Hepatocyte (in vitro differentiated cells): Measurements from ENCODE around the gene FBXO11. TPM values are rescaled to one million over a fixed set of nuclear protein-coding genes. Genes with fewer than 3 reads are reported as not detected.

ENCODE experiments used
- DNase-seq: peaks from one replicate; pipeline ENCODE4 v3.0.0-alpha.2; 2016; ENCODE audit warnings: low spot score
- H2AFZ ChIP-seq: fragments of 200-600 bp; sonication (generic); 2 replicates; pipeline ENCODE4 v1.6.0; 2016; ENCODE audit warnings: antibody characterized with exemption, mild to moderate bottlenecking
- H3K27ac ChIP-seq: fragments of 200-600 bp; sonication (generic); 2 replicates; pipeline ENCODE4 v1.5.1; 2016; ENCODE audit warnings: mild to moderate bottlenecking
- H3K27me3 ChIP-seq: fragments of 200-600 bp; sonication (generic); 2 replicates; pipeline ENCODE4 v1.6.1; 2016
- H3K36me3 ChIP-seq: fragments of 200-600 bp; sonication (generic); replicated peaks from 2 replicates; pipeline ENCODE4 v1.5.1; 2016; ENCODE audit warnings: low read depth; ENCODE audit not compliant: insufficient read depth
- H3K4me1 ChIP-seq: fragments of 200-600 bp; sonication (generic); 2 replicates; pipeline ENCODE4 v1.5.1; 2016; ENCODE audit warnings: mild to moderate bottlenecking, moderate library complexity; ENCODE audit not compliant: insufficient read depth
- H3K4me2 ChIP-seq: fragments of 200-600 bp; sonication (generic); 2 replicates; pipeline ENCODE4 v1.6.0; 2016
- H3K4me3 ChIP-seq: fragments of 200-600 bp; sonication (generic); 2 replicates; pipeline ENCODE4 v1.5.1; 2016; ENCODE audit warnings: mild to moderate bottlenecking
- H3K79me2 ChIP-seq: fragments of 200-600 bp; sonication (generic); 2 replicates; pipeline ENCODE4 v1.6.0; 2017; ENCODE audit warnings: mild to moderate bottlenecking
- H3K9me2 ChIP-seq: fragments of 200-600 bp; sonication (generic); replicated peaks from 2 replicates; pipeline ENCODE4 v1.6.0; 2017; ENCODE audit warnings: mild to moderate bottlenecking; ENCODE audit not compliant: insufficient read depth
- H3K9me3 ChIP-seq: fragments of 200-600 bp; sonication (generic); 2 replicates; pipeline ENCODE4 v1.5.1; 2016; ENCODE audit warnings: low read depth, mild to moderate bottlenecking
- H4K20me1 ChIP-seq: fragments of 200-600 bp; sonication (generic); 2 replicates; pipeline ENCODE4 v1.6.0; 2016; ENCODE audit warnings: mild to moderate bottlenecking; ENCODE audit not compliant: insufficient read depth, poor library complexity, severe bottlenecking
- CTCF ChIP-seq: fragments of 200-600 bp; sonication (generic); IDR thresholded peaks from 2 replicates; pipeline ENCODE4 v1.5.1; 2016; ENCODE audit warnings: antibody characterized with exemption, mild to moderate bottlenecking; ENCODE audit not compliant: poor library complexity
- EZH2 ChIP-seq: fragments of 200-600 bp; sonication (generic); IDR thresholded peaks from 2 replicates; pipeline ENCODE4 v1.6.1; 2016; ENCODE audit warnings: antibody characterized with exemption, mild to moderate bottlenecking, borderline replicate concordance
- EZH2phosphoT487 ChIP-seq: fragments of 200-600 bp; sonication (generic); IDR thresholded peaks from one replicate; pipeline ENCODE4 v1.6.1; 2018; ENCODE audit warnings: antibody characterized with exemption, mild to moderate bottlenecking, low read depth, moderate library complexity; ENCODE audit not compliant: unreplicated experiment, severe bottlenecking
- WGBS: methylation state at CpG from one replicate; pipeline ENCODE4 v1.1.6; 2016; ENCODE audit warnings: low lambda C conversion rate; ENCODE audit errors: missing lambda C conversion rate; 5-methylcytosine and 5-hydroxymethylcytosine counted together
- polyA plus RNA-seq: library from polyadenylated mRNA; unstranded; fragments of >200 nt; fragmentation: Nextera tagmentation; extraction: Ambion mirVana; gene quantifications from 2 replicates; pipeline ENCODE4 v1.2.1, GENCODE V29; 2016
- total RNA-seq: library from RNA; depleted of rRNA; stranded (reverse); fragments of >200 nt; gene quantifications from 2 replicates; pipeline ENCODE4 v1.2.3, GENCODE V29; 2014

FBXO11 gene
- total and polyA plus RNA-seq, 2 experiments from 2014 or later: 22.4 to 63.9 TPM

- no peak overlapping the region for H3K4me3 ChIP-seq
- H3K4me1 ChIP-seq: peaks cover 13% of the 10 kb centered on the region
- no peak for TF ChIP-seq EZH2phosphoT487
- TF ChIP-seq CTCF: no peak
- TF ChIP-seq EZH2: no peak
- peaks cover 97% of the 10 kb centered on the region for H4K20me1 ChIP-seq
- no peaks in the 10 kb centered on the region for H3K9me2 ChIP-seq
- peaks cover 100% of the 10 kb centered on the region for H3K79me2 ChIP-seq
- no peaks in the 10 kb centered on the region for H3K9me3 ChIP-seq
- no peak for DNase-seq
- no peak overlapping the region for H3K27ac ChIP-seq
- no peaks in the 10 kb centered on the region for H3K27me3 ChIP-seq
- no peak overlapping the region for H2AFZ ChIP-seq
- H3K36me3 ChIP-seq: no peaks in the 10 kb centered on the region
- no peak overlapping the region for H3K4me2 ChIP-seq
- WGBS: 96% methylated on average over 5 of the region's 5 CpGs
Observed at GRCh38 chr2:47896450-47896968, 9.8 kb downstream of the FBXO11 start.

- no peak overlapping the region for H3K4me3 ChIP-seq
- peaks cover 6% of the 10 kb centered on the region for H3K4me1 ChIP-seq
- no peaks in the 10 kb centered on the region for H3K9me2 ChIP-seq
- no peak for TF ChIP-seq EZH2
- peaks cover 100% of the 10 kb centered on the region for H3K79me2 ChIP-seq
- no peak overlapping the region for H2AFZ ChIP-seq
- H4K20me1 ChIP-seq: peaks cover 99% of the 10 kb centered on the region
- no peak for DNase-seq
- no peaks in the 10 kb centered on the region for H3K27me3 ChIP-seq
- H3K9me3 ChIP-seq: no peaks in the 10 kb centered on the region
- 96% methylated on average over 1 of the region's 1 CpG for WGBS
- H3K27ac ChIP-seq: no peak overlapping the region
- H3K4me2 ChIP-seq: no peak overlapping the region
- no peaks in the 10 kb centered on the region for H3K36me3 ChIP-seq
Observed at GRCh38 chr2:47893771-47894170, 12.5 kb downstream of the FBXO11 start.

DNA sequence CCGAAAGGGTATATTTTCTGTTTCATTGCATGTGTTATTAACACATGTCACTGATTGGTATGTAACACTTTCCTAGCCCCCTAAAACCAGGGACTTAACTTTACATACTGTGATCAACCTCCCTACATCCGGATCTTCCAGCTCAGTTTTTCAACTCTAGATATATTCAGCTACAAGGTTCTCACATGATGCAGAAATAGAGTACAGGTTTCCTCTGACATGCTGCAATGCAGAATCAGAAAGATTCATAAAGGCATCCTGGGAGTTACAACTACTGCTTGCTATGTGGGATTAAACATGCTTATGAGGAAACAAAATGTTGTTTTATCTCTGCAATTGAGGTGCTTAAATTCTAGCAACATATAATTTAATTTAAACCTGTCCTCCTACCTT, 14.0 kb downstream of the FBXO11 start:
- no peaks in the 10 kb centered on the region for H3K9me2 ChIP-seq
- TF ChIP-seq EZH2phosphoT487: no peak
- TF ChIP-seq EZH2: no peak
- no peak for TF ChIP-seq CTCF
- peaks cover 99% of the 10 kb centered on the region for H4K20me1 ChIP-seq
- no peak overlapping the region for H3K27ac ChIP-seq
- H2AFZ ChIP-seq: no peak overlapping the region
- H3K9me3 ChIP-seq: no peaks in the 10 kb centered on the region
- no peak overlapping the region for H3K4me2 ChIP-seq
- H3K4me3 ChIP-seq: no peak overlapping the region
- peaks cover 100% of the 10 kb centered on the region for H3K79me2 ChIP-seq
- no peaks in the 10 kb centered on the region for H3K27me3 ChIP-seq
- DNase-seq: no peak
- 83% methylated on average over 2 of the region's 2 CpGs for WGBS
- H3K4me1 ChIP-seq: peaks cover 6% of the 10 kb centered on the region
- H3K36me3 ChIP-seq: no peaks in the 10 kb centered on the region

- Histone ChIP-seq H3K9me2 (no peaks in the 10 kb centered on the region), H3K4me3 (no peak overlapping the region), H3K9me3 (no peaks in the 10 kb centered on the region), H3K79me2 (peaks cover 100% of the 10 kb centered on the region), H4K20me1 (peaks cover 99% of the 10 kb centered on the region), H3K27ac (no peak overlapping the region), H3K4me2 (no peak overlapping the region), H2AFZ (no peak overlapping the region), H3K36me3 (no peaks in the 10 kb centered on the region), H3K4me1 (peaks cover 6% of the 10 kb centered on the region), H3K27me3 (no peaks in the 10 kb centered on the region)
- 95% methylated on average over 2 of the region's 2 CpGs for WGBS
- DNase-seq: no peak
- no peak for TF ChIP-seq CTCF
Observed at GRCh38 chr2:47891369-47892337, 14.6 kb downstream of the FBXO11 start.
